Measurements from ENCODE around the gene CKMT1B.
A peak's percentile ranks its signal among the peaks of the same experiment; 100 is the strongest.
"Not testable (repeated sequence)": the region's sequence is repeated elsewhere in the genome, so short reads cannot be mapped to it uniquely, and the experiment has no call there.

CKMT1B gene

GRCh38 chr15:43593328-43594190 is at the start of gene CKMT1B:
Gene CKMT1B (plus strand): TSS chr15:43594027. CDS start chr15:43594219, 192 bp downstream.
- not testable (repeated sequence) for FAIRE-seq

GRCh38 chr15:43544266-43544665 is 49.6 kb upstream of the CKMT1B start:
- FAIRE-seq, result no peak

- no peak for FAIRE-seq
These were observed 48.4 kb upstream of the CKMT1B start for GRCh38 chr15:43545426-43545825.

GRCh38 chr15:43547539-43547938 is 46.3 kb upstream of the CKMT1B start:
- no peak for FAIRE-seq

- no peak for FAIRE-seq
These were observed 43.1 kb upstream of the CKMT1B start for GRCh38 chr15:43550527-43551363.

GRCh38 chr15:43552256-43552655 is 41.6 kb upstream of the CKMT1B start:
- no peak for FAIRE-seq

GRCh38 chr15:43552986-43553385 is 40.8 kb upstream of the CKMT1B start:
- FAIRE-seq, result no peak

GRCh38 chr15:43562753-43563152 is 31.1 kb upstream of the CKMT1B start:
- not testable (repeated sequence) for FAIRE-seq

- FAIRE-seq, result not testable (repeated sequence)
These were observed 30.0 kb upstream of the CKMT1B start for GRCh38 chr15:43563793-43564192.

GRCh38 chr15:43566615-43567014 is 27.2 kb upstream of the CKMT1B start:
- not testable (repeated sequence) for FAIRE-seq

- not testable (repeated sequence) for FAIRE-seq
These were observed 19.2 kb upstream of the CKMT1B start for GRCh38 chr15:43574607-43575006.

- FAIRE-seq, result peak; percentile 21
These were observed 3.9 kb upstream of the CKMT1B start, which contains the start of gene PPIP5K1 for GRCh38 chr15:43589778-43590466. Gene PPIP5K1 (minus strand): TSS chr15:43590208. CDS start chr15:43584504, 5,704 bp downstream.

GRCh38 chr15:43592841-43593240 is 986 bp upstream of the CKMT1B start:
- FAIRE-seq, result not testable (repeated sequence)

GRCh38 chr15:43599131-43599530 is 5.3 kb downstream of the CKMT1B start:
- FAIRE-seq, result not testable (repeated sequence)

GRCh38 chr15:43600200-43600599 is 6.4 kb downstream of the CKMT1B start:
- not testable (repeated sequence) for FAIRE-seq

- not testable (repeated sequence) for FAIRE-seq
These were observed 8.4 kb downstream of the CKMT1B start for GRCh38 chr15:43602233-43602632.

GRCh38 chr15:43617750-43618149 is 23.9 kb downstream of the CKMT1B start:
- not testable (repeated sequence) for FAIRE-seq

GRCh38 chr15:43618700-43619099 is 24.9 kb downstream of the CKMT1B start, which contains the start of gene STRC:
Gene STRC (minus strand): TSS chr15:43618800. CDS start chr15:43618722, 78 bp downstream.
- not testable (repeated sequence) for FAIRE-seq

GRCh38 chr15:43622068-43622799 is 28.4 kb downstream of the CKMT1B start:
- FAIRE-seq, result not testable (repeated sequence)

- FAIRE-seq, result no peak
These were observed 31.3 kb downstream of the CKMT1B start for GRCh38 chr15:43625106-43625505.

- not testable (repeated sequence) for FAIRE-seq
These were observed 33.1 kb downstream of the CKMT1B start for GRCh38 chr15:43626937-43627336.
